NCI-H82 treated with DMSO at 0.1 percent for 48 hours (cell line): ENCODE data around the gene ZEB1.
"Not testable (repeated sequence)": the region's sequence is repeated elsewhere in the genome, so short reads cannot be mapped to it uniquely, and the experiment has no call there.

Experiments used
- DNase-seq: peaks from one replicate; lab custom pipeline; 2025; ENCODE audit not compliant: unreplicated experiment; lab: John Stamatoyannopoulos, UW

Gene ZEB1

GRCh38 chr10:31419394-31420063 is 100.5 kb downstream of the ZEB1 start:
- no peak for DNase-seq

- DNase-seq, result no peak
Measured at GRCh38 chr10:31421322-31421721, 102.3 kb downstream of the ZEB1 start.

- DNase-seq, result no peak
Measured at GRCh38 chr10:31422634-31423033, 103.6 kb downstream of the ZEB1 start.

- no peak for DNase-seq
Measured at GRCh38 chr10:31424473-31424872, 105.5 kb downstream of the ZEB1 start.

GRCh38 chr10:31426401-31426800 is 107.4 kb downstream of the ZEB1 start:
- DNase-seq, result peak; percentile 3

GRCh38 chr10:31427334-31427733 is 108.3 kb downstream of the ZEB1 start:
- DNase-seq, result not testable (repeated sequence)

- not testable (repeated sequence) for DNase-seq
Measured at GRCh38 chr10:31428499-31428898, 109.5 kb downstream of the ZEB1 start.

- DNase-seq, result no peak
Measured at GRCh38 chr10:31431021-31431420, 112.0 kb downstream of the ZEB1 start.

- no peak for DNase-seq
Measured at GRCh38 chr10:31437959-31438358, 118.9 kb downstream of the ZEB1 start.

- DNase-seq, result no peak
Measured at GRCh38 chr10:31451766-31452165, 132.8 kb downstream of the ZEB1 start.

GRCh38 chr10:31456468-31456867 is 137.5 kb downstream of the ZEB1 start:
- no peak for DNase-seq

GRCh38 chr10:31457858-31458257 is 138.8 kb downstream of the ZEB1 start:
- DNase-seq, result no peak

- DNase-seq, result no peak
Measured at GRCh38 chr10:31458974-31459373, 140.0 kb downstream of the ZEB1 start.

- no peak for DNase-seq
Measured at GRCh38 chr10:31460242-31460641, 141.2 kb downstream of the ZEB1 start.

- DNase-seq, result no peak
Measured at GRCh38 chr10:31464552-31464951, 145.5 kb downstream of the ZEB1 start.

GRCh38 chr10:31466313-31466712 is 147.3 kb downstream of the ZEB1 start:
- no peak for DNase-seq

- no peak for DNase-seq
Measured at GRCh38 chr10:31467791-31468535, 148.9 kb downstream of the ZEB1 start.

GRCh38 chr10:31468536-31468859 is 149.5 kb downstream of the ZEB1 start:
- DNase-seq, result no peak

GRCh38 chr10:31475519-31475918 is 156.5 kb downstream of the ZEB1 start:
- no peak for DNase-seq

- no peak for DNase-seq
Measured at GRCh38 chr10:31476088-31476487, 157.1 kb downstream of the ZEB1 start.

GRCh38 chr10:31477584-31477983 is 158.6 kb downstream of the ZEB1 start:
- no peak for DNase-seq

GRCh38 chr10:31479752-31480151 is 160.7 kb downstream of the ZEB1 start:
- DNase-seq, result no peak

- DNase-seq, result no peak
Measured at GRCh38 chr10:31483546-31483945, 164.5 kb downstream of the ZEB1 start.
